NK-92 (cell line): ENCODE measurements around the gene REPIN1.

ENCODE experiments used
- DNase-seq: peaks from one replicate; lab custom pipeline; 2025; ENCODE audit not compliant: unreplicated experiment; lab: John Stamatoyannopoulos, UW

REPIN1 gene

GRCh38 chr7:150404805-150405583, 36.4 kb downstream of the REPIN1 start:
- DNase-seq: no peak

GRCh38 chr7:150405584-150406311, 37.1 kb downstream of the REPIN1 start:
- no peak for DNase-seq

GRCh38 chr7:150406312-150406566, 37.6 kb downstream of the REPIN1 start:
- no peak for DNase-seq

- DNase-seq: no peak
These were observed 38.2 kb downstream of the REPIN1 start for GRCh38 chr7:150406567-150407421.

- no peak for DNase-seq
These were observed 39.2 kb downstream of the REPIN1 start for GRCh38 chr7:150407588-150408392.

- no peak for DNase-seq
These were observed 40.0 kb downstream of the REPIN1 start for GRCh38 chr7:150408393-150409299.

GRCh38 chr7:150409300-150410030, 40.8 kb downstream of the REPIN1 start:
- DNase-seq: no peak

- no peak for DNase-seq
These were observed 41.5 kb downstream of the REPIN1 start for GRCh38 chr7:150410131-150410530.

GRCh38 chr7:150410680-150411346, 42.2 kb downstream of the REPIN1 start:
- no peak for DNase-seq

GRCh38 chr7:150411606-150412005, 43.0 kb downstream of the REPIN1 start:
- DNase-seq: no peak

GRCh38 chr7:150412016-150412415, 43.4 kb downstream of the REPIN1 start:
- DNase-seq: no peak

GRCh38 chr7:150412518-150413488, 44.2 kb downstream of the REPIN1 start:
- no peak for DNase-seq

GRCh38 chr7:150413640-150414081, 45.0 kb downstream of the REPIN1 start:
- DNase-seq: no peak

- DNase-seq: no peak
These were observed 46.8 kb downstream of the REPIN1 start for GRCh38 chr7:150415161-150416153.

GRCh38 chr7:150417239-150417638, 48.6 kb downstream of the REPIN1 start:
- DNase-seq: no peak

- no peak for DNase-seq
These were observed 49.2 kb downstream of the REPIN1 start for GRCh38 chr7:150417863-150418262.
